K562 (cell line): ENCODE measurements around the gene TMEM187. TPM values are rescaled to one million over a fixed set of nuclear protein-coding genes. Genes with fewer than 3 reads are reported as not detected.
A peak's percentile ranks its signal among the peaks of the same experiment; 100 is the strongest.

Experiments
- ATF7 ChIP-seq: fragments of 450-650 bp; IDR thresholded peaks from 2 replicates; pipeline ENCODE4 v1.7.1; 2014; ENCODE audit warnings: mild to moderate bottlenecking, moderate library complexity
- CBX3 ChIP-seq, 2 experiments: IDR thresholded peaks; 1 replicate in 1 of 2; 2 replicates in 1 of 2; pipeline ENCODE4 v1.6.1; 2012; ENCODE audit warnings: inconsistent platforms in 2 of 2, low read length in 2 of 2, borderline replicate concordance in 1 of 2, control low read depth in 1 of 2
- ILF3 ChIP-seq: fragments of 450-650 bp; IDR thresholded peaks from 2 replicates; pipeline ENCODE4 v1.6.1; 2018; ENCODE audit warnings: antibody characterized with exemption, mild to moderate bottlenecking, moderate library complexity, borderline replicate concordance
- IRF2 ChIP-seq: sonication (generic); formaldehyde crosslinking; IDR thresholded peaks from 2 replicates; pipeline ENCODE4 v1.8.1; 2022; ENCODE audit warnings: mild to moderate bottlenecking, missing genetic modification reagents
- MAFG ChIP-seq: fragments of 450-650 bp; conservative IDR thresholded peaks from 2 replicates; pipeline ENCODE4 v1.6.1; 2016; ENCODE audit warnings: missing genetic modification characterization, missing compliant biosample characterization
- MED1 ChIP-seq: sonication (generic); formaldehyde crosslinking; IDR thresholded peaks from 2 replicates; pipeline ENCODE4 v1.8.1; 2023; ENCODE audit warnings: missing genetic modification reagents, borderline replicate concordance
- MTA2 ChIP-seq: fragments of 450-650 bp; IDR thresholded peaks from 2 replicates; pipeline ENCODE4 v1.6.1; 2016; ENCODE audit warnings: low read depth
- NFATC3 ChIP-seq: fragments of 450-650 bp; IDR thresholded peaks from 2 replicates; pipeline ENCODE4 v1.6.1; 2017; ENCODE audit warnings: mild to moderate bottlenecking
- NR0B1 ChIP-seq: fragments of 450-650 bp; IDR thresholded peaks from one replicate; pipeline ENCODE4 v1.6.1; 2018; ENCODE audit warnings: mild to moderate bottlenecking, moderate library complexity; ENCODE audit not compliant: partially characterized antibody
- PCBP1 ChIP-seq: fragments of 200-400 bp; formaldehyde crosslinking; IDR thresholded peaks from 2 replicates; pipeline ENCODE4 v1.6.1; 2018; ENCODE audit warnings: mild to moderate bottlenecking, low read depth, low read length; ENCODE audit not compliant: poor library complexity, severe bottlenecking
- WHSC1 ChIP-seq: IDR thresholded peaks from one replicate; pipeline ENCODE4 v1.6.1; 2012; ENCODE audit warnings: low read length, control low read depth, inconsistent platforms
- ZNF280B ChIP-seq: fragments of 250-450 bp; sonication (Bioruptor Pico); IDR thresholded peaks from 2 replicates; pipeline ENCODE4 v1.5.1; 2021; ENCODE audit warnings: mild to moderate bottlenecking
- ZNF3 ChIP-seq: fragments of 250-450 bp; sonication (Bioruptor Pico); IDR thresholded peaks from 2 replicates; pipeline ENCODE4 v1.5.0; 2021; ENCODE audit warnings: mild to moderate bottlenecking, moderate library complexity
- polyA plus RNA-seq, 8 experiments: library from polyadenylated mRNA; depleted of rRNA in 4 of 8; stranded (reverse) in 5 of 8; unstranded in 3 of 8; fragments of >200 nt; fragmentation: Nextera tagmentation in 2 of 8; fragmentation: Illumina TruSeq in 1 of 8; extraction: Ambion mirVana in 2 of 8; extraction: Trizol in 1 of 8; gene quantifications; 2 replicates each; pipeline versions ENCODE4 v1.2.1 to v1.2.3, GENCODE V29; 2011 to 2014; ENCODE audit warnings: inconsistent platforms in 1 of 8, missing spikeins in 1 of 8
- total RNA-seq, 7 experiments: library from RNA; depleted of rRNA in 6 of 7; stranded (reverse); fragments of >200 nt in 6 of 7; fragmentation: Illumina TruSeq in 2 of 7; extraction: Trizol in 2 of 7; gene quantifications; 2 replicates each; pipeline versions ENCODE4 v1.2.1 to v1.2.3, GENCODE V29; 2011 to 2021; ENCODE audit warnings: low replicate concordance in 1 of 7
- TF ChIP-seq, protein P1 (sequence below): fragments of 450-650 bp; formaldehyde crosslinking; IDR thresholded peaks from 2 replicates; pipeline ENCODE4 v1.4.0; 2020; ENCODE audit warnings: mild to moderate bottlenecking

TMEM187 gene
- total and polyA plus RNA-seq, 9 of the 15 experiments (the other 6 are each of a cell fraction or from before 2014, with no cell fraction given) = 0.13 to 6.4 (median 1.6) TPM

DNA sequence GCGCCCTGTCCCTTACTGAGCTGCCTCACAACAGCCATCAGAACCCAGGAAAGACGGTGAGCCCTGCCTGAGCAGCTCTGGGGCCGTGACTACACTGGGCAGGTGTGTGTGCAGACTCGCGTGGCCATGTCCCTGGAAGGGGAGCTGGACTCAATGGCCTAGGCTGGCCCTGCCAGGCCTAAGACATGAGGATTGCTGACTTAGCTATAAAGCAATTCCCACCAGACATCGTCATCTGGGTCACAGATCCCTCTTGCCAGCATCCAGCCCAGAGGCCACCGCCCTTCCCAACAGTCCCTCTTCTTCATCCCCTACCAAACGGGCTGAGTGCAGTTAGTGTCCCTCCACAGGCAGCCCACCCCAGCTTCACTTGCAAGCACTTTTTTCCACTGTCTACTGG lies 41.4 kb upstream of the TMEM187 start (continued):
- TF ChIP-seq ZNF3 (CRISPR knock-in tag) = no peak
- TF ChIP-seq IRF2 (CRISPR knock-in tag) = no peak
- TF ChIP-seq NFATC3 = no peak
- TF ChIP-seq WHSC1 = no peak
- TF ChIP-seq MTA2 = no peak
- TF ChIP-seq, protein P1, sequence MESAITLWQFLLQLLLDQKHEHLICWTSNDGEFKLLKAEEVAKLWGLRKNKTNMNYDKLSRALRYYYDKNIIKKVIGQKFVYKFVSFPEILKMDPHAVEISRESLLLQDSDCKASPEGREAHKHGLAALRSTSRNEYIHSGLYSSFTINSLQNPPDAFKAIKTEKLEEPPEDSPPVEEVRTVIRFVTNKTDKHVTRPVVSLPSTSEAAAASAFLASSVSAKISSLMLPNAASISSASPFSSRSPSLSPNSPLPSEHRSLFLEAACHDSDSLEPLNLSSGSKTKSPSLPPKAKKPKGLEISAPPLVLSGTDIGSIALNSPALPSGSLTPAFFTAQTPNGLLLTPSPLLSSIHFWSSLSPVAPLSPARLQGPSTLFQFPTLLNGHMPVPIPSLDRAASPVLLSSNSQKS = no peak
- no peak for TF ChIP-seq ATF7
- no peak for TF ChIP-seq CBX3 (IDR thresholded peaks at IDR 0.05; ENCODE audit: borderline replicate concordance in 1 of 2, low read length in 2 of 2)
- no peak for TF ChIP-seq ILF3
- no peak for TF ChIP-seq PCBP1
- peak; percentile 39; the same call in 1 of the 2 replicates for TF ChIP-seq MAFG
- no peak for TF ChIP-seq MED1 (CRISPR knock-in tag)
- TF ChIP-seq ZNF280B = no peak
- no peak for TF ChIP-seq NR0B1
